ENCODE data around the gene PREX1. TPM values are rescaled to one million over a fixed set of nuclear protein-coding genes. Genes with fewer than 3 reads are reported as not detected.

The PREX1 gene
- total RNA-seq, 4 donors from 2014 or later = 9.9 to 150 (median 18.4) TPM

DNA sequence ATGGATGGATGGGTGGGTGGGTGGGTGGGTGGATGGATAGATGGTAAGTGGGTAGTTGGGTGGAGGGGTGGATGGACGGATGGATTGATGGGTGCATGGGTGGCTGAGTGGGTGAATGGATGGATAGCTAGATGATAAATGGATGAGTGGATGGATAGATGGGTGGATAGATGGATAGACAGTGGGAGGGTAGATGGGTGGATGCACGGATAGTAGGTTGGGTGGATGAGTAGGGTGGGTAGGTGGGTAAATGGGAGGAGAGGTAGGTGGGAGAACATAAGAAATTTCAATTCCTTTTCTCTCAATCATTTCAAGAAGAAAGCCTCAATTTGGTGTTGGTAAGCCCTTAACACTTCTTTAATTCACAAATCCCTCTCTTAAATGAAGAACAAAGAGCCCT lies 186.9 kb downstream of the PREX1 start:
- TF ChIP-seq CTCF (IDR thresholded peaks at IDR 0.05) (no peak), POLR2A (IDR thresholded peaks at IDR 0.05) (no peak)
- Histone ChIP-seq H3K27ac (no peak overlapping the region), H3K4me1 (no peaks in the 10 kb centered on the region)

DNA sequence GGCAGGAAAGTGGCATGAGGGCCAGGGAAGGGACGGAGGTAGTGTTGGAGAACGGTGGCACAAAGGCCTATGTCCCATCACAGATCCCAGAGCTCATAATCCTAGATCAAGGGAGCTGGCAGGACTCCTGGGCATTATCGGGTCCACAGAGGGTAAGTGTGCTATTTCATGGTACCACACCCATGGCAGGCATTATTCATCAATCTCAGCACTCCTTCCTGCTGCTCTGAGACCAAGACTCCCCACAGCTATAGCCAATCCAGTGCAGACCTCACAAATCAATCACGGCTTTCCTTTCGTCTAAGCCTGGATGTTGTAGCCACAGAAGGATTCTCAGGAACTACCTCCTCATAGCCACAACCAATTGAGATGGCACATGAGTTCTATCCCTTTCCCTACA lies 187.9 kb downstream of the PREX1 start:
- Histone ChIP-seq H3K27ac (no peak overlapping the region), H3K4me3 (no peak overlapping the region), H3K36me3 (peaks cover 0 to 48% (median 0%) of the 10 kb centered on the region in 3 donors), H3K27me3 (no peaks in the 10 kb centered on the region), H3K4me1 (no peaks in the 10 kb centered on the region), H3K9me3 (no peaks in the 10 kb centered on the region)
- TF ChIP-seq POLR2A (IDR thresholded peaks at IDR 0.05) = no peak
- no peak for TF ChIP-seq CTCF (IDR thresholded peaks at IDR 0.05)
- no peak for DNase-seq

More for the DNA sequence above, 186.9 kb downstream of the PREX1 start:
- Histone ChIP-seq H3K4me3 (no peak overlapping the region), H3K36me3 (peaks cover 0 to 58% (median 0%) of the 10 kb centered on the region in 3 donors), H3K9me3 (no peaks in the 10 kb centered on the region), H3K27me3 (no peaks in the 10 kb centered on the region)
- DNase-seq = no peak

GRCh38 chr20:48638546-48638945 lies 189.3 kb downstream of the PREX1 start:
- Histone ChIP-seq H3K4me3 (no peak overlapping the region), H3K27me3 (no peaks in the 10 kb centered on the region), H3K9me3 (no peaks in the 10 kb centered on the region), H3K27ac (no peak overlapping the region), H3K4me1 (no peaks in the 10 kb centered on the region), H3K36me3 (peaks cover 0 to 39% (median 0%) of the 10 kb centered on the region in 3 donors)
- DNase-seq = no peak
- TF ChIP-seq CTCF (IDR thresholded peaks at IDR 0.05) = no peak

GRCh38 chr20:48637461-48637860 lies 190.3 kb downstream of the PREX1 start:
- DNase-seq = no peak
- TF ChIP-seq CTCF (IDR thresholded peaks at IDR 0.05) (no peak), POLR2A (IDR thresholded peaks at IDR 0.05) (no peak)
- Histone ChIP-seq H3K36me3 (peaks cover 0 to 39% (median 0%) of the 10 kb centered on the region in 3 donors), H3K27ac (no peak overlapping the region), H3K4me3 (no peak overlapping the region), H3K9me3 (no peaks in the 10 kb centered on the region), H3K27me3 (no peaks in the 10 kb centered on the region), H3K4me1 (no peaks in the 10 kb centered on the region)

GRCh38 chr20:48636301-48636700 lies 191.5 kb downstream of the PREX1 start:
- Histone ChIP-seq H3K9me3 (no peaks in the 10 kb centered on the region), H3K27me3 (no peaks in the 10 kb centered on the region), H3K27ac (no peak overlapping the region), H3K36me3 (peaks cover 0 to 43% (median 0%) of the 10 kb centered on the region in 3 donors), H3K4me1 (no peaks in the 10 kb centered on the region), H3K4me3 (no peak overlapping the region)
- DNase-seq = no peak
- TF ChIP-seq CTCF (IDR thresholded peaks at IDR 0.05) = no peak
- no peak for TF ChIP-seq POLR2A (IDR thresholded peaks at IDR 0.05)

DNA sequence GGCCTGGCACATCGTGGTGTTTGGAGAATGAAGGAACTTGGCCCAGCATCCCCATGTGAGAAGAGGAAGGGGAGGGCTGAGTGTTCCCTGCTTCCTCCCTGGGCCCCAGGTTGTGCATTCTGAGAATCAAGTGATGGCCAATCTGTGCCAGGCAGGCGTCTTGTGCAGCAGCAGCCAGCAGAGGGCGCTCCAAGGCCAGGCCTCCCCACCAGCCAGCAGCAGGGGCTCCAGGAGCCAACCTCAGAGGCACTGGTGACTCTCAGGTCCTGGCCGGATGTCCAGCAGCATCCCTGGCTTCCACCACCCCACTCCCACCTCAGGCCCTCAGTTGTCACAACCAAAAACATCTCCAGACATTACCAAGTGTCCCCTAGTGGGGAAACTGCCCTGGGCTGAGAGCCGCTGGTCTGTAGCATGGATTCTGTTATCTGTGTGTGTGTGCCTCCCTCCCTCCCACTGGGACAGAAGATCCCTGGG lies 192.0 kb downstream of the PREX1 start:
- Histone ChIP-seq H3K27me3 (no peaks in the 10 kb centered on the region), H3K27ac (no peak overlapping the region), H3K36me3 (peaks cover 0 to 43% (median 0%) of the 10 kb centered on the region in 3 donors), H3K4me3 (no peak overlapping the region), H3K4me1 (no peaks in the 10 kb centered on the region), H3K9me3 (no peaks in the 10 kb centered on the region)
- DNase-seq = peak in 2 of 3 donors; percentile 39 to 62
- TF ChIP-seq CTCF (IDR thresholded peaks at IDR 0.05) (peak; percentile 31 to 85 (median 50)), POLR2A (IDR thresholded peaks at IDR 0.05) (no peak)
